CD4-positive, alpha-beta T cell treated with Interleukin-17A for 1 hour (primary cell): Measurements from ENCODE around the gene RCOR1.

Experiments
- DNase-seq: peaks from one replicate; pipeline ENCODE4 v3.0.0-alpha.2; 2020

RCOR1 gene

GRCh38 chr14:102686196-102686801, 93.8 kb downstream of the RCOR1 start:
- no peak for DNase-seq

GRCh38 chr14:102688290-102688689, 95.8 kb downstream of the RCOR1 start:
- no peak for DNase-seq

GRCh38 chr14:102690509-102691286, 98.2 kb downstream of the RCOR1 start:
- no peak for DNase-seq

GRCh38 chr14:102691763-102692162, 99.3 kb downstream of the RCOR1 start:
- DNase-seq = no peak

GRCh38 chr14:102692334-102692733, 99.9 kb downstream of the RCOR1 start:
- DNase-seq = no peak

GRCh38 chr14:102693006-102693755, 100.7 kb downstream of the RCOR1 start:
- DNase-seq = no peak

GRCh38 chr14:102694530-102695166, 102.2 kb downstream of the RCOR1 start:
- DNase-seq = peak; percentile 73

- no peak for DNase-seq
Measured at GRCh38 chr14:102695167-102695555, 102.7 kb downstream of the RCOR1 start.

GRCh38 chr14:102696332-102696731, 103.9 kb downstream of the RCOR1 start:
- DNase-seq = no peak

- no peak for DNase-seq
Measured at GRCh38 chr14:102696856-102697495, 104.5 kb downstream of the RCOR1 start.

GRCh38 chr14:102697501-102697900, 105.1 kb downstream of the RCOR1 start:
- no peak for DNase-seq

- no peak for DNase-seq
Measured at GRCh38 chr14:102699416-102700110, 107.1 kb downstream of the RCOR1 start.

- DNase-seq = no peak
Measured at GRCh38 chr14:102708494-102708893, 116.0 kb downstream of the RCOR1 start.

GRCh38 chr14:102711207-102711606, 118.8 kb downstream of the RCOR1 start:
- DNase-seq = no peak

- DNase-seq = no peak
Measured at GRCh38 chr14:102711946-102712345, 119.5 kb downstream of the RCOR1 start.

- no peak for DNase-seq
Measured at GRCh38 chr14:102717276-102717675, 124.8 kb downstream of the RCOR1 start.

GRCh38 chr14:102722646-102723045, 130.2 kb downstream of the RCOR1 start:
- no peak for DNase-seq

- DNase-seq = no peak
Measured at GRCh38 chr14:102723650-102724049, 131.2 kb downstream of the RCOR1 start.

- DNase-seq = no peak
Measured at GRCh38 chr14:102726191-102726949, 133.9 kb downstream of the RCOR1 start.

- no peak for DNase-seq
Measured at GRCh38 chr14:102727336-102728095, 135.1 kb downstream of the RCOR1 start.

- no peak for DNase-seq
Measured at GRCh38 chr14:102728501-102728900, 136.1 kb downstream of the RCOR1 start.
